ENCODE data around the gene TMEM132E.
A peak's percentile ranks its signal among the peaks of the same experiment; 100 is the strongest.
"Not testable (repeated sequence)": the region's sequence is repeated elsewhere in the genome, so short reads cannot be mapped to it uniquely, and the experiment has no call there.

TMEM132E gene

GRCh38 chr17:34579017-34579946, at the start of gene TMEM132E:
TSS of gene TMEM132E (plus strand) at chr17:34579582. CDS start at chr17:34581077, 1,495 bp downstream.
- peak in 12 of 14 donors; percentile 51 to 82 (median 67) for DNase-seq

GRCh38 chr17:34530918-34531317, 48.5 kb upstream of the TMEM132E start:
- DNase-seq: no peak

GRCh38 chr17:34532281-34533065, 46.9 kb upstream of the TMEM132E start:
- no peak for DNase-seq

DNA sequence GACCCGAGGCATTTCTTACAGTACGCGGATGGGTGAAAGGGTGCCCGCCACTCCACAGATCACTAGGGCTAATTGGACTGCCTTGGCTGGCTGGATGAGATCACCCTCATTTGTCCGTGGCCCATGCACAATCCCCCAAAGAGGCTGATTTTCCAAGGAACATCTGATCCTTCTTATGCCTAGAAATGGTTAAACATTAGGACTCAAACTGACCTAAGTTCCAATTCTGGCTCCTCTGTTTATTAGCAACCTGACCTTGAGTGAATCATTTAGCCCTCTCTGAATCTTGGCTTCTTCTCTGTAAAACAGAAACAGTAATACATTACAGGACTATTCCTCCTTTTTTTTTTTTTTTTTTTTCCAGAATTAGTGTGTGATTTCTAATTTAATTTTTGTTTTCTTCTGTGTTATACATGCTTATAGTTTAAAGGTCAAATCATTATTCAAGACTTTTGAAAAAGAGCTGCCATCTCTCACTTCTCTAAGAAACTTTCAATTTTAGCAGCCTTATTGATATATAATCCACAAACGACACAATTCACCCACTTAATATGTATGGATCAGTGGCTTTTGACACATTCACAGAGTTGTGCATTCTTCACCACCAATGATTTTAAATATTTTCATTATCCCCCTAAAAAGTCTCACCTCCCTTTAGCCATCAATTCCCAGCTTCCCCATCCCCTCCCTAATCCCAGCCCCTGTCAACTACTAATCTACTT, 45.4 kb upstream of the TMEM132E start:
- no peak for DNase-seq

GRCh38 chr17:34537445-34537844, 41.9 kb upstream of the TMEM132E start:
- no peak for DNase-seq

DNA sequence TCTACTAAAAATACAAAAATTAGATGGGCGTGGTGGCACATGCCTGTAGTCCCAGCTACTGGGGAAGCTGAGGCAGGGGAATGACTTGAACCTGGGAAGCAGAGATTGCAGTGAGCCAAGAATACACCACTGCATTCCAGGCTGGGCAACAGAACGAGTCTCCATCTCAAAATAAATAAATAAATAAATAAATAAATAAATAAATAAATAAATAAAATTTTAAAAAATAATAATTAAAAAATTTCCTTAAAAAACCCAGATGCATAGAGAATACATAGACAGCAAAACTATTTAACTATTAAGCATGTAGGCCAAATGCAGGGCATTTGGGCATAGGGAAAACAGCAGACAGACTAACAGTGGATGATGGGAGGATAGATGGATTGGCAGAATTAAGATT, 40.8 kb upstream of the TMEM132E start:
- not testable (repeated sequence) for DNase-seq

DNA sequence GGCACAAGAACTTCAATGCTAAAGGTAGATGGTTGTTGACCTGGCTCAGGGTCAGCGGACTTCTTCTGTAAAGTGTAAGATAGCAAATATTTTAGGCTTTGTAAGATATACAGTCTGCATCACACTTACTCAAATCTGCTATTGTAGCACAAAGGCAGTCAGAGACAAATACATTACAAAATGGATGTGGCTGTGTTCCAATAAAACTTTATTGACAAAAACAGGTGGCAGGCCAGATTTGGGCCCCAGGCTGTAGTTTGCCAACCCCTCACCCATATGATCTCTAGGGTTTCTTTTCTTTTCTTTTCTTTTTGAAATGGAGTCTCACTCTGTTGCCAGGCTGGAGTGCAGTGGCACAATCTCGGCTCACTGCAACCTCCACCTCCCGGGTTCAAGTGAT, 39.5 kb upstream of the TMEM132E start:
- DNase-seq: no peak

DNA sequence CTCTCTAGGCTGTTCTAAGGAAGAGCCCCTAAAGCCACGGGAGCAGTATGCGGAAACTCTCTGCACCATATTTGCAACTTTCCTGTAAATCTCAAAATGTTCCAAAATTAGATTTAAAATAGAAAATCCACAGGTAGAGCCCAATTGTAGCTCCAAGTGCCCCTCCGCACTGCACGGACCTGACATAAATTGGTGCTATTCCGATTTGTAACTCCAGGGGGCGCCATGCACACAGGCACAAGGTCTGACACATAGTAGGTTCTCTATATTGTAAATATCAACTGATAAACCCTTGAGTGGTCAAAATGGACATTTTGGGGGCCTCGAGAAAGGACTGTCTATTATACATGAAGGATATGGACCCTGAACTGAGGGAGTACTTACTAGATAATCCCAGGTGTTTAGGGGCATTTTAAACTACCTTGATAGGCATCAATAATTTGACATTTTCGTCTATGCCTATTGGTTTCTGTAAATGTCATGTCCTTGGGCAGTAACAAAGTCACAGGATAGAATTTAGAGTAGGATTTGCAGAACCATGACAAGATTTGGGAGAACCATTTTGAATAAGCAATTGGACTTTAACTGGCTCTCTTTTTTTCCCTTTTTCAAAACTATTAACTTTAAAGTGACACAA, 36.6 kb upstream of the TMEM132E start:
- peak in 6 of 14 donors; percentile 3 to 37 (median 12) for DNase-seq

DNA sequence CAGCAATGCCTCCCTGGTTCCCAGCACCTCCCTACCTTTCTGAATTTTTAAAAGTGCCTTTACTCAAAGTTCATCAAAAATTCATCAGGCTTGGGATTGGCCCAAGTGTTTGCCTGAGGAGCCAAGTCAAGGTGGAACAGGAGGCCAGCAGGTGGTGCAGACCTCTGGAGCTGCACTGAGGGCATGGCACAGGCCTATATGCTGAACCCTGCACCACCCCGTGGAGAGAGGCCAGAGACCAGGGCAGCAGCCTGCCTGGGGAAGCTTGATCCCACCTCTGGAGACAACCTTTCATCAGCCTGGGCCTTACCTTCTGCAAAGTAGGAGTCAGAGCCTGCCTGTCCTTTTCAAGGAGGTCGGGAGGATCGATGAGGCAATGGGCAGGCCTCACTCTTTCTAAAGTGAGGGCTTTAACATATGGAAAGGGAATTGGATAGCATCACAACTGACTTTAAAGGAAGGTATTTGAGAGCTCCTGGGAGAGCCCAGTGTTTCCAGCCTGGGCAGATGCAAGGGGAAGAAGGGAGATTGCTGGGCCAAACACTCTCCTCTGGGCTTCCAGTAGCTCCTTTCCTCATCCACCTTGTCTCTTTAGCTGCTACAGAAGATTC, 31.8 kb upstream of the TMEM132E start:
- DNase-seq: no peak

DNA sequence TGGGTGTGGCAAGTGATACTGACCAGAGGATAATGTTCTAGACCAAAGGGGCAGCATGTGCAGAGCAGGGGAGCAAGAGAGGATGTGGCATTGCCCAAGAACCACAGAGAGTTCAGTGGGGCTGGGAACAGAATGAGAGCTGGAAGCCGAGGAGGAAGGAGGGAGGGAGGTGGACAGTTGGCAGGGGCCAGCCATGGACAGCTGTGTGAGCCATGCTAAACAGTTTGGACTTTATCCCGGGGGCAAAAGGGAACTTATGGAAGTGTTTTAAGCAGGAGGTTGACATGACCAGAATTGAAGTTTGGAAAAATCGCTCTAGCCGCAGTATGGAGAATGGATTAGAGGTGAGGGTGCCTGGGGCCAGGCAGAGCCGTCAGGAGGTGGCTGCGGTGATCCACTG, 29.4 kb upstream of the TMEM132E start:
- no peak for DNase-seq

GRCh38 chr17:34553907-34554306, 25.5 kb upstream of the TMEM132E start:
- DNase-seq: no peak

GRCh38 chr17:34556384-34556783, 23.0 kb upstream of the TMEM132E start:
- DNase-seq: no peak

DNA sequence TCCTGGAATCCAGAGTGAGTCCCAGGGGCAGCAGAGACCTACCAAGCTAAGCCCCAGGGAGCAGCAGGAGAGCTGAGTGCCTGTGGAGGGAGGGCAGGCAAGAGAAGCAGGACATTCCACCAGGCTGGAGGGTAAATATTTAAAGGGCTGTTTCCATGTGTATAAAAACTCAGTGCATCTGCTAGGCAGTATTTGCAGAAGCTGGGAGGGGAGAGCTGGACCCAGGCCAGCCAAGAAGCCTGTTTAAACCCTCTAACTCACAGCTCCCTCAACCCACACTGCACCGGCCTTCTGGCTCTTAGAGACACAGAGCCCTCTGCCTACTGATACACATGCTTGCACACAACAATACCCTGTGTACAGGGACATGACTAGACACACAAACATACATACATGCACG, 22.5 kb upstream of the TMEM132E start:
- DNase-seq: no peak

- DNase-seq: no peak
These were observed 18.1 kb upstream of the TMEM132E start for GRCh38 chr17:34561328-34561727.

DNA sequence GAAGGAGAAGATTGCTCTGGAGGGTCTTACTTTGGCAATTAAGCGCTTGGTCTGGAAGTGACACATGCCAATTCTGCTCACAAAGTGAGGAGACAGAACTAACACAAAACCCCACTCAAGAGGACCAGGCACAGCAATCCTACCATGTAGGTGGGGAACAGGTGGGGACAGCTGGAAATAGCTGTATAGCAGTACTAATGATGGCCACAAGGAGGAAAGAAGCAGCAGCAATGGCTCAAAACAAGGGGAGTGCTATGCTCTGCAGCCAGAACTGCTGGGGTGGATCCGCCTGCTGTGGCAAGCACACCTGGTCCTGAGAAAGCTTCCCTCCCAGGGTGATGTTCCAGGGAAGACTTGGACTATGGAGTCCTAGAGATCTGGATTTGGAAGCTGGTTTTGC, 17.0 kb upstream of the TMEM132E start:
- no peak for DNase-seq

DNA sequence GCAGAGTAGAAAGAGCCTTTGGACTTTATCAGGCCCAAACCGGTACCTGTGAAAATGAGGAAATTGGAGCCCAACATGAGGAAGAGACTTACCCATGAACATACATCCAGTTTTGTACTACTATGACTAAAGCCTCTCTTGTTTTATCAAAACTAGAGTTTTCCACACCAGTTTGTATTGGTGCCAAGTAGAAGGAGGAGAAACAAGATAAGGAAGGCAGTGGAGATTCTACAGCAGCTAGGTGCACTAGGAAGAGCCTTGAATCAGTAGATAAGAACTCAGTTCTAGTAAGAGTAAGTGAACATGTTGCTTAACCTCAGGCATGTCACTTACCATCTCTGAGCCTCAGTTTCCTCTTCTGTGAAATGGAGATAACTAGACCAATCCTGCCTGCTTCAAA, 13.7 kb upstream of the TMEM132E start:
- DNase-seq: no peak

DNA sequence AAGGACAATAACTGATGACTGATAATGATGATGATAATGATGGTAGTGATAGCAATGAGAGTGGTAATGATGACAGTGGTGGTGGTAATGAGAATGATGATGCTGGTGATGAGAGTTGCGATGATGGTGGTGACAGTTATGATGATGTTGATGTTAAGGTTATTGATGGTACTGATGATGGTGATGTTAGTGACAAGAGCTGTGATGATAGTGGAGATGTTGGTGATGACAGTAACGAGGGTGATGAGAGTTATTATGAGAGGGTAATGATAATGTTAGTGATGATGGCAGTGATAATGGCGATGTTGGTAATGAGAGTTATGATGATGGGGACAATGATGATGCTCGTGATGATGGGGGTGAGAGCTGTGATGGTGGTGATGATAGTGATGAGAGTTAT, 13.2 kb upstream of the TMEM132E start:
- no peak for DNase-seq

- no peak for DNase-seq
These were observed 12.5 kb upstream of the TMEM132E start for GRCh38 chr17:34566873-34567272.

DNA sequence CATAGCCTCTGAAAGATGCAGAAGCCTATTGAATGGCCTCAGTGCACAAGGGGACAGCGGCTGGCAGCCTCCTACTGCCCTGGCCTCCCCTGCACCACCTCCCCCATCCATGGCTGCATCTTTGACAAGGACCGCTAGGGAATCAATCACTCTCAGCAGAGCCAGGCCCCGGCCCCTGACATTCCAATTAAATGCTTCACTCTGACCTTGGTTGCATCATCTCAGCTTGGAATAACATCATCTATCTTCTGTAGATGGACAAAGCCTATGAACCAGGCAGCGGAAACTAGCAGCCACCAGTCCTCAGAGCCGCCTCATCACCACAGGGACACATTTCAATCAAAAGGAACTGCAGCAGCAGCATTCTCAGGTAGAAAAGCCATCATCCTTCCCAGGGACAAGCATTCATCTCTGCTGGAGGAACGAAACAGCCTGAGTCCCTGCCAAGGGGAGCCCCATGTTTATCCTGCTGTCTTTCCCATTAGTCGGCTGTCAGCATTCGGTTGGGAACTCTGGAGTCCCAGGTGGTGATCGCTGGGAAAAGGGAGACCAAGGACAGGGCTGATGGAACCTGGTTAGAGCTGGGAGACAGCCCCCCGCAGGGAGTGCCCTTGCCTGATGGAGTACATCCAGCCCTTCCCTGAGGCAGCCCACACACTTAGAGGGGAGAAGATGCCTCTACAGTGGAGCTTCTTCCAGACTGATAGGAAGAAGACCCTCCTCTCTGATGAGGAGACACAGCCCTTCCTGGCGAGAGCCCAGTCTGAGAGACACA, 11.5 kb upstream of the TMEM132E start:
- DNase-seq: no peak

- no peak for DNase-seq
These were observed 10.4 kb upstream of the TMEM132E start for GRCh38 chr17:34568953-34569352.

GRCh38 chr17:34569591-34569990, 9.8 kb upstream of the TMEM132E start:
- peak in 1 of 14 donors; percentile 81 for DNase-seq
